ENCODE data around the gene OFD1.
A peak's percentile ranks its signal among the peaks of the same experiment; 100 is the strongest.

Gene OFD1

GRCh38 chrX:13750204-13750603, 15.7 kb downstream of the OFD1 start:
- Histone ChIP-seq H3K27ac (ENCODE audit: low read length) (peak overlapping the region; percentile 21; the same call in 1 of the 2 replicates), H3K4me1 (ENCODE audit: low read length) (peaks cover 31% of the 10 kb centered on the region), H3K4me2 (ENCODE audit: low read depth, low read length) (peak overlapping the region; percentile 15; the same call in 1 of the 2 replicates), H3K36me3 (replicated peaks; ENCODE audit: insufficient read depth, low read length) (no peaks in the 10 kb centered on the region; the same call in 1 of the 2 replicates), H3K9me3 (replicated peaks; ENCODE audit: insufficient read depth, low read length) (no peaks in the 10 kb centered on the region), H3K27me3 (replicated peaks; ENCODE audit: insufficient read depth, low read length) (no peaks in the 10 kb centered on the region), H3K9ac (ENCODE audit: low read length) (no peak overlapping the region; the same call in 1 of the 2 replicates), H4K20me1 (ENCODE audit: insufficient read depth, low read length) (no peaks in the 10 kb centered on the region), H3F3A (ENCODE audit: insufficient read depth, low read length) (peaks cover 12% of the 10 kb centered on the region; the same call in 1 of the 2 replicates), H3K9me2 (replicated peaks; ENCODE audit: insufficient read depth, low read length) (no peaks in the 10 kb centered on the region), H3K79me2 (ENCODE audit: low read length) (no peaks in the 10 kb centered on the region), H2AFZ (ENCODE audit: low read length) (no peak overlapping the region), H3K4me3 (ENCODE audit: low read length) (no peak overlapping the region)
- DNase-seq: peak; percentile 59
- no peak for TF ChIP-seq EZH2 (optimal IDR thresholded peaks at IDR 0.05; ENCODE audit: low read depth, low read length)
- TF ChIP-seq CTCF (IDR thresholded peaks at IDR 0.05; ENCODE audit: low read length): peak; percentile 63

- Histone ChIP-seq H3K9me3 (replicated peaks; ENCODE audit: insufficient read depth, low read length) (no peaks in the 10 kb centered on the region), H3K27ac (ENCODE audit: low read length) (peak overlapping the region; percentile 21; the same call in 1 of the 2 replicates), H2AFZ (ENCODE audit: low read length) (no peak overlapping the region), H3K4me1 (ENCODE audit: low read length) (peaks cover 31% of the 10 kb centered on the region), H3K9me2 (replicated peaks; ENCODE audit: insufficient read depth, low read length) (no peaks in the 10 kb centered on the region), H3K79me2 (ENCODE audit: low read length) (no peaks in the 10 kb centered on the region), H3K4me3 (ENCODE audit: low read length) (no peak overlapping the region), H3K9ac (ENCODE audit: low read length) (no peak overlapping the region; the same call in 1 of the 2 replicates), H3F3A (ENCODE audit: insufficient read depth, low read length) (peaks cover 12% of the 10 kb centered on the region; the same call in 1 of the 2 replicates), H3K27me3 (replicated peaks; ENCODE audit: insufficient read depth, low read length) (no peaks in the 10 kb centered on the region), H3K4me2 (ENCODE audit: low read depth, low read length) (peak overlapping the region; percentile 15; the same call in 1 of the 2 replicates), H3K36me3 (replicated peaks; ENCODE audit: insufficient read depth, low read length) (no peaks in the 10 kb centered on the region; the same call in 1 of the 2 replicates), H4K20me1 (ENCODE audit: insufficient read depth, low read length) (no peaks in the 10 kb centered on the region)
- TF ChIP-seq EZH2phosphoT487 (IDR thresholded peaks at IDR 0.05; ENCODE audit: low read length): no peak
- TF ChIP-seq CTCF (IDR thresholded peaks at IDR 0.05; ENCODE audit: low read length): no peak
- no peak for TF ChIP-seq EZH2 (optimal IDR thresholded peaks at IDR 0.05; ENCODE audit: low read depth, low read length)
- no peak for DNase-seq
Measured at GRCh38 chrX:13750812-13751211, 16.3 kb downstream of the OFD1 start.

DNA sequence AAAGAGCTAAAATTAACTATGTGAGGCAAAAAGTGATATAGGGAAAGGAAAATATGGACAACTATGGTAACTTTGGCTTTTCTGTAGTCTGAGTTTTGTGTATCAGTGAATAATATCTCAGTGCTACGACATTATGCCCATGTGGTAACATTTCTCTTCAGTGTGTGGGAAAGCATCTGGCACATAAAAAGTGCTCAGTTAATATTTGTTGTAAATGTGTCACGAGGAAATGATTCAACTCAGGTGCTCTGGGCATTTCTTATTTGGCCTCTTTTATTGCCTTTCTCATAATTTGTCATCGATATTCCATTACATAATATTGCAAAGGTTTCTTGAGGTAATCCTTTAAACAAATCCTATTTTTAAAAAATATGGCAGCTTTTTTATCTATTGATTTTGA, 17.6 kb downstream of the OFD1 start:
- Histone ChIP-seq H3K36me3 (replicated peaks; ENCODE audit: insufficient read depth, low read length) (no peaks in the 10 kb centered on the region), H3K4me3 (ENCODE audit: low read length) (no peak overlapping the region), H3F3A (ENCODE audit: insufficient read depth, low read length) (peaks cover 12% of the 10 kb centered on the region; the same call in 1 of the 2 replicates), H3K79me2 (ENCODE audit: low read length) (no peaks in the 10 kb centered on the region), H3K4me2 (ENCODE audit: low read depth, low read length) (peak overlapping the region; percentile 27; the same call in 1 of the 2 replicates), H3K9me2 (replicated peaks; ENCODE audit: insufficient read depth, low read length) (no peaks in the 10 kb centered on the region), H2AFZ (ENCODE audit: low read length) (no peak overlapping the region), H4K20me1 (ENCODE audit: insufficient read depth, low read length) (no peaks in the 10 kb centered on the region), H3K27me3 (replicated peaks; ENCODE audit: insufficient read depth, low read length) (no peaks in the 10 kb centered on the region), H3K9me3 (replicated peaks; ENCODE audit: insufficient read depth, low read length) (no peaks in the 10 kb centered on the region), H3K4me1 (ENCODE audit: low read length) (peaks cover 31% of the 10 kb centered on the region), H3K27ac (ENCODE audit: low read length) (peak overlapping the region; percentile 33; the same call in 1 of the 2 replicates), H3K9ac (ENCODE audit: low read length) (no peak overlapping the region)
- no peak for DNase-seq
- TF ChIP-seq CTCF (IDR thresholded peaks at IDR 0.05; ENCODE audit: low read length) (no peak), EZH2phosphoT487 (IDR thresholded peaks at IDR 0.05; ENCODE audit: low read length) (no peak), EZH2 (optimal IDR thresholded peaks at IDR 0.05; ENCODE audit: low read depth, low read length) (no peak)
